Trophoblast cell (in vitro differentiated cells and primary cell): ENCODE data around the gene HSPA4.

Experiments used
- DNase-seq, 2 donors: peaks; one replicate each; pipeline ENCODE4 v3.0.0-alpha.2; 2016
- H2AFZ ChIP-seq: 2 replicates; pipeline ENCODE4 v1.6.1; 2013; ENCODE audit warnings: low read length, moderate library complexity, mild to moderate bottlenecking; ENCODE audit not compliant: insufficient read depth, poor library complexity
- H2AK5ac ChIP-seq: 2 replicates; pipeline ENCODE4 v1.6.1; 2013; ENCODE audit warnings: mild to moderate bottlenecking, low read length
- H2BK120ac ChIP-seq: 2 replicates; pipeline ENCODE4 v1.6.1; 2013; ENCODE audit warnings: low read length, mild to moderate bottlenecking, moderate library complexity; ENCODE audit not compliant: insufficient read depth, poor library complexity
- H2BK12ac ChIP-seq: 2 replicates; pipeline ENCODE4 v1.6.1; 2013; ENCODE audit warnings: mild to moderate bottlenecking, low read length, moderate library complexity
- H2BK5ac ChIP-seq: 2 replicates; pipeline ENCODE4 v1.6.1; 2013; ENCODE audit warnings: low read length, low read depth, moderate library complexity, mild to moderate bottlenecking; ENCODE audit not compliant: poor library complexity
- H3K14ac ChIP-seq: 2 replicates; pipeline ENCODE4 v1.6.1; 2013; ENCODE audit warnings: mild to moderate bottlenecking, low read length
- H3K18ac ChIP-seq: 2 replicates; pipeline ENCODE4 v1.6.1; 2013; ENCODE audit warnings: mild to moderate bottlenecking, low read length
- H3K23ac ChIP-seq: 2 replicates; pipeline ENCODE4 v1.6.1; 2013; ENCODE audit warnings: low read length
- H3K27ac ChIP-seq: 2 replicates; pipeline ENCODE4 v1.5.1; 2013; ENCODE audit warnings: low read depth, mild to moderate bottlenecking, inconsistent platforms, low read length, moderate library complexity
- H3K27me3 ChIP-seq: 2 replicates; pipeline ENCODE4 v1.6.1; 2013; ENCODE audit warnings: inconsistent platforms, mild to moderate bottlenecking, low read length, moderate library complexity; ENCODE audit not compliant: insufficient read depth
- H3K36me3 ChIP-seq, 2 experiments: 1 replicate in 1 of 2; 2 replicates in 1 of 2; pipeline ENCODE4 v1.6.1; 2013; ENCODE audit warnings: low read length in 2 of 2, mild to moderate bottlenecking in 2 of 2, moderate library complexity in 1 of 2; ENCODE audit not compliant: insufficient read depth in 2 of 2, control insufficient read depth in 1 of 2
- H3K4ac ChIP-seq: 2 replicates; pipeline ENCODE4 v1.6.1; 2013; ENCODE audit warnings: low read depth, mild to moderate bottlenecking, low read length, moderate library complexity
- H3K4me1 ChIP-seq, 2 experiments: 1 replicate in 1 of 2; 2 replicates in 1 of 2; pipeline ENCODE4 v1.6.1; 2013; ENCODE audit warnings: low read length in 2 of 2, mild to moderate bottlenecking in 2 of 2, moderate library complexity in 1 of 2; ENCODE audit not compliant: insufficient read depth in 2 of 2, control insufficient read depth in 1 of 2
- H3K4me2 ChIP-seq: 2 replicates; pipeline ENCODE4 v1.6.1; 2013; ENCODE audit warnings: inconsistent platforms, mild to moderate bottlenecking, low read length, moderate library complexity
- H3K4me3 ChIP-seq: 2 replicates; pipeline ENCODE4 v1.5.1; 2013; ENCODE audit warnings: mild to moderate bottlenecking, low read depth, low read length, inconsistent platforms
- H3K79me1 ChIP-seq: one replicate; pipeline ENCODE4 v1.6.1; 2013; ENCODE audit warnings: low read length
- H3K79me2 ChIP-seq: 2 replicates; pipeline ENCODE4 v1.6.1; 2013; ENCODE audit warnings: low read length, mild to moderate bottlenecking; ENCODE audit not compliant: control insufficient read depth, insufficient read depth, poor library complexity
- H3K9ac ChIP-seq: 2 replicates; pipeline ENCODE4 v1.6.1; 2013; ENCODE audit warnings: mild to moderate bottlenecking, low read length
- H3K9me3 ChIP-seq: 2 replicates; pipeline ENCODE4 v1.6.1; 2013; ENCODE audit warnings: low read depth, mild to moderate bottlenecking, control low read depth, inconsistent platforms, low read length; ENCODE audit not compliant: insufficient read depth
- H4K12ac ChIP-seq: 2 replicates; pipeline ENCODE4 v1.6.1; 2013; ENCODE audit warnings: low read depth, mild to moderate bottlenecking, low read length, moderate library complexity
- H4K8ac ChIP-seq: 2 replicates; pipeline ENCODE4 v1.6.1; 2013; ENCODE audit warnings: low read depth, mild to moderate bottlenecking, low read length, moderate library complexity
- H4K91ac ChIP-seq: one replicate; pipeline ENCODE4 v1.6.1; 2013; ENCODE audit warnings: low read depth, mild to moderate bottlenecking, low read length, moderate library complexity
- WGBS: extraction: QIAGEN DNeasy Blood & Tissue Kit; methylation state at CpG from one replicate; pipeline ENCODE4 v1.1.7; 2013; ENCODE audit warnings: missing lambda C conversion rate; ENCODE audit not compliant: insufficient read length, insufficient coverage; ENCODE audit errors: extremely low coverage; 5-methylcytosine and 5-hydroxymethylcytosine counted together

Gene HSPA4

DNA sequence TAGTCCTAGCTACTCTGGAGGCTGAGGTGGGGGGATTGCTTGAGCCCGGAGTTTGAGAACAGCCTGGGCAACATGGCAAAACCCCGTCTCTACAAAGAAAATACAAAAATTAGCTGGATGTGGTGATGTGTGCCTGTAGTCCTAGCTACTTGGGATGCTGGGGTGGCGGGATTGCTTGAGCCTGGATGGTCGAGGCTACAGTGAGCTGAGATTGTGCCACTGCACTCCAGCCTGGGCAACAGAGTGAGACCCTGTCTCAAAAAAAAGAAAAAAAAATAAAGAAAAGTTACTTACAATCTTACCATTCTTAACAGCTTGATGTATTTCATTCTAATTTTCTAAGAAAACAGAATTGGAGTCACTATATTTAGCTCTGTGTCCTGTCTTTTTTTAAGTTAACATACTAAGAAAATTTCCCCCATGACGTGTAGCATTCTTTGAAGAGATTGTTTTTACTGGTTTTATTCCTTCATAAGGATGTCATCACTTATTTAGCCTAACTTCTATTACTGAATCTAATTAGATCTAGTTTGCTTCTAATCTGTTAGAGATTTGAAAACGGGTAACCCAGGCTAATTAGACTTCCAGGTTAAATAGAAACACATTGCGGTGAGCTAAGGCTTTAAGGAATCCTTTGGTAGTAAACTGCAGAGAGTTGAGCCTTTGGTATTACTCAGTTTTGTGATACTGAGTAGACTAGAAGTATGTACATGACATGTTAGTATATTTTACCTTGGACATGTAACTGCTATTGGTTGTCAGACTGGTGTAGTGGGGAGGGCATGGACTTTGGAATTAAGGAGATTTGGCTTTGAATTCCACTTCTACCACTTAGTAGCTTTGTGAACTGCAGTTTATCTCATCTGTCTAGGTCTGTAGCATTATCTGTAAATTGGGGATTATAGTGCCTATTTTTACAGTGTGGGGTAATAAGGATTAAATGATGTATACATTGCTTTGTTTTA lies 24.0 kb downstream of the HSPA4 start:
- no peak overlapping the region for H4K12ac ChIP-seq
- no CpG with 5 or more reads among the region's 7 CpGs for WGBS
- no peak overlapping the region for H2BK12ac ChIP-seq

DNA sequence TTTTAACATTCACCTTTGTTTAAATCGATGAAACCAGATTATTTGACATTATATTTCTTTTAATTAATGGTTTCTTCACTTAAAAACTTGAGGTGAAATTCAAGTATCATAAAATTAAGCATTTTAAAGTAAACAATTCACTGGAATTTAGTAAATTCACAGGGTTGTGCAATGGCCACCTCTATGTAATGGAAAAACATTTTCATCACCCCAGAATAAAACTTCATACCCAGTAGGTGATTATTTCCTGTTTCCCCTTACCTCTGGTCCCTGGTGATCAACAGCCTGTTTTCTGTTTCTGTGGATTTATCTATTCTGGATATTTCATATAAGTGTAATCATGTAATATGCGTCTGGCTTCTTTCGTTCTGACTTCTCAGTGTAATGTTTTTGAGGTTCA lies 27.2 kb downstream of the HSPA4 start:
- no peaks in the 10 kb centered on the region for H3K79me1 ChIP-seq
- H3K79me2 ChIP-seq: no peaks in the 10 kb centered on the region
- H2BK5ac ChIP-seq: no peak overlapping the region
- H2AK5ac ChIP-seq: no peak overlapping the region
- no peaks in the 10 kb centered on the region for H3K27me3 ChIP-seq
- H3K14ac ChIP-seq: no peak overlapping the region
- no peak for DNase-seq
- H3K4me1 ChIP-seq: no peaks in the 10 kb centered on the region
- no peak overlapping the region for H3K18ac ChIP-seq
- no peak overlapping the region for H4K12ac ChIP-seq
- no peak overlapping the region for H4K8ac ChIP-seq
- H3K4ac ChIP-seq: no peak overlapping the region
- no peak overlapping the region for H4K91ac ChIP-seq
- H2BK12ac ChIP-seq: no peak overlapping the region
- no peak overlapping the region for H2BK120ac ChIP-seq
- no CpG with 5 or more reads among the region's 3 CpGs for WGBS
- H3K36me3 ChIP-seq: peaks cover 8 to 21% of the 10 kb centered on the region in 2 experiments
- H2AFZ ChIP-seq: no peak overlapping the region
- H3K9ac ChIP-seq: no peak overlapping the region
- no peak overlapping the region for H3K23ac ChIP-seq
- no peak overlapping the region for H3K4me3 ChIP-seq
- no peak overlapping the region for H3K27ac ChIP-seq
- H3K9me3 ChIP-seq: peaks cover 2% of the 10 kb centered on the region
- no peak overlapping the region for H3K4me2 ChIP-seq

More for the DNA sequence above, 24.0 kb downstream of the HSPA4 start:
- no peak overlapping the region for H3K4me3 ChIP-seq
- H3K27me3 ChIP-seq: no peaks in the 10 kb centered on the region
- H3K79me1 ChIP-seq: no peaks in the 10 kb centered on the region
- DNase-seq: no peak
- no peak overlapping the region for H3K9ac ChIP-seq
- H3K23ac ChIP-seq: no peak overlapping the region
- peaks cover 2% of the 10 kb centered on the region for H3K9me3 ChIP-seq
- H3K79me2 ChIP-seq: no peaks in the 10 kb centered on the region
- H3K18ac ChIP-seq: no peak overlapping the region
- H2BK5ac ChIP-seq: no peak overlapping the region
- no peak overlapping the region for H2AFZ ChIP-seq
- H3K27ac ChIP-seq: no peak overlapping the region
- H3K36me3 ChIP-seq: peaks cover 19 to 22% of the 10 kb centered on the region in 2 experiments
- H3K4ac ChIP-seq: no peak overlapping the region
- H2BK120ac ChIP-seq: no peak overlapping the region
- H2AK5ac ChIP-seq: no peak overlapping the region
- no peak overlapping the region for H3K14ac ChIP-seq
- no peak overlapping the region for H4K8ac ChIP-seq
- H3K4me2 ChIP-seq: no peak overlapping the region
- H3K4me1 ChIP-seq: no peaks in the 10 kb centered on the region
- no peak overlapping the region for H4K91ac ChIP-seq

DNA sequence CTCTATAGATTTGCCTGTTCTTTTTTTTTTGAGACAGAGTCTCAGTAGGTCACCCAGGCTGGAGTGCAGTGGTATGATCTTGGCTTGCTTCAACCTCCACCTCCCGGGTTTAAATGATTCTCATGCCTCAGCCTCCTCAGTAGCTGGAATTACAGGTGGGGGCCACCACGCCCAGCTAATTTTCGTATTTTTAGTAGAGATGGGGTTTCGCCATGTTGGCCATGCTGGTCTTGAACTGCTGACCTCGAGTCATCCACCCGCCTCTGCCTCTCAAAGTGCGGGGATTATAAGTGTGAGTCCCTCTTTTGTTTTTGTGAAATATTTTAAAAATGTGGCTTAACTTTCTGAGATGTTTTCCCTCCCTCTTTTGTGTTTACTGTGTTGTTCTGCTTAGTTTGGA lies 29.2 kb downstream of the HSPA4 start:
- Histone ChIP-seq H3K4me3 (no peak overlapping the region), H3K79me1 (no peaks in the 10 kb centered on the region), H2AFZ (no peak overlapping the region), H3K4ac (no peak overlapping the region), H2BK5ac (no peak overlapping the region), H3K23ac (no peak overlapping the region), H3K4me1 (no peaks in the 10 kb centered on the region), H4K91ac (no peak overlapping the region), H4K12ac (no peak overlapping the region), H3K27ac (no peak overlapping the region), H3K79me2 (peaks cover 2% of the 10 kb centered on the region), H3K27me3 (no peaks in the 10 kb centered on the region), H3K18ac (no peak overlapping the region), H3K14ac (no peak overlapping the region), H3K36me3 (peaks cover 12 to 25% of the 10 kb centered on the region in 2 experiments), H2BK120ac (no peak overlapping the region), H2AK5ac (no peak overlapping the region), H3K9ac (no peak overlapping the region), H2BK12ac (no peak overlapping the region), H3K4me2 (no peak overlapping the region), H3K9me3 (peaks cover 2% of the 10 kb centered on the region), H4K8ac (no peak overlapping the region)
- no CpG with 5 or more reads among the region's 7 CpGs for WGBS
- DNase-seq: peak; percentile 64 to 76

DNA sequence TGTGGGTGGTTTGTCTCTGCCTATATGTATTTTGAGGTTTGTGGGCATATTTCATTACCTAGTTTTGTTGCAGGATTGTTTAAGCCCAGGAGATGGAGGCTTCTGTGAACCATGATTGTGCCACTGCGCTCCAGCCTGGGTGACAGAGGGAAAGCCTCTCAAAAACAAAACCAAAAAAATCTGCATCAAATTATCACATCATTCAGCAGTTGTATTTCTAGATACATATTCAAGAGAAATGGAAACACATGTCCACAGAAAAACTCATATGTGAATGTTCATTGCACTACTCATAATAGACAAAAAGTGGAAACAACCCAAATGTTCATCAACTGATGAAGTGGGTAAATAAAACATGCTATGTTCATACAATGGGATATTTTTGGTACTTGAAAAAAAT lies 29.9 kb downstream of the HSPA4 start:
- Histone ChIP-seq H4K8ac (no peak overlapping the region), H3K79me1 (no peaks in the 10 kb centered on the region), H3K9me3 (peaks cover 2% of the 10 kb centered on the region), H3K4me2 (no peak overlapping the region), H3K36me3 (peaks cover 12 to 25% of the 10 kb centered on the region in 2 experiments), H4K91ac (no peak overlapping the region), H3K4me3 (no peak overlapping the region), H3K27me3 (no peaks in the 10 kb centered on the region), H3K4ac (no peak overlapping the region), H3K79me2 (peaks cover 2% of the 10 kb centered on the region), H3K4me1 (no peaks in the 10 kb centered on the region), H3K9ac (no peak overlapping the region), H4K12ac (no peak overlapping the region), H2AK5ac (no peak overlapping the region), H2AFZ (no peak overlapping the region), H3K18ac (no peak overlapping the region), H3K27ac (no peak overlapping the region), H3K14ac (no peak overlapping the region), H2BK12ac (no peak overlapping the region), H3K23ac (no peak overlapping the region), H2BK5ac (no peak overlapping the region), H2BK120ac (no peak overlapping the region)
- no CpG with 5 or more reads among the region's 1 CpG for WGBS
- no peak for DNase-seq
